ENCODE measurements around the gene TAF1C.
A peak's percentile ranks its signal among the peaks of the same experiment; 100 is the strongest.

TAF1C gene

GRCh38 chr16:84155771-84156170, 31.1 kb downstream of the TAF1C start:
- no peak for DNase-seq

DNA sequence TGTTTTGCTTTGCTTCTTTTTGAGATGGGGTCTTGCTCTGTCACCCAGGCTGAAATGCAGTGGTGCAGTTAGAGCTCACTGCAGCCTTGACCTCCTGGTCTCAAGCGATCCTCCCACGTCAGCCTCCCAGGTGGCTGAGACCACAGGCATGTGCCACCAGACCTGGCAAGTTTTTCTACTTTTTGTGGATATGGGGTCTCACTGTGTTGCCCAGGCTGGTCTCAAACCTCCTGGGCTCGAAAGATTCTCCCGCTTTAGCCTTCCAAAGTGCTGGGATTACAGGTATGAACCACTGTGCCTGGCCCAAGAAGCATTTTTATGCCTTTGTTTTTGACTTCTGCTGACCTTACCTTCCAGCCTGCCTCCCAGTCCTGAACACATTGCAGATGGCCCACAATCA, 31.6 kb downstream of the TAF1C start:
- no peak for DNase-seq

GRCh38 chr16:84153660-84154214, 33.1 kb downstream of the TAF1C start:
- DNase-seq, result no peak

DNA sequence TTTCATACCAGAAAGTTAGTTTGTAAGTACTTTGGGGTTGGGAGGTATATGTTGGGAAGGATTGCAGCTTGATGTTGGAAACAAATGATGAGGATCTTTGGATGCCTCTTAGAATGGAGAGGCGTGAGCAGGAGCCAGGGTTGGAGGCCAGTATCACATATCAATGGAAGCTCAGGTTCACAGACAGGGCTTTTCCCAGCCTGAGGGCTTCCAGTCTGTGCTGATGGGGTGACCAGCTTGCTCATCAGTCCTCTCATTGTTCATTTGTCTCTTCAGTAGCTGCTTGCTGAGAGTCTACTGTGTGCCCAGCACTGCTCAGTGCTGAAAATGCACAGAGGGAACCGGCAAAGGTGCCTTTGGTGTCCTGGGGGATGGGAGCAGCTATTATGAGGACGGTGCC, 35.9 kb downstream of the TAF1C start:
- no peak for DNase-seq

GRCh38 chr16:84144859-84145639, 41.8 kb downstream of the TAF1C start, which contains the start of the genes DNAAF1 and HSDL1:
Gene DNAAF1, plus strand, starts transcription at chr16:84145308. Its CDS starts 133 bp downstream, at chr16:84145441.
Gene HSDL1, minus strand, starts transcription at chr16:84145177. Its CDS starts 13,856 bp downstream, at chr16:84131321.
- peak; percentile 85 for DNase-seq

- no peak for DNase-seq
Measured at GRCh38 chr16:84144209-84144858, 42.5 kb downstream of the TAF1C start.

DNA sequence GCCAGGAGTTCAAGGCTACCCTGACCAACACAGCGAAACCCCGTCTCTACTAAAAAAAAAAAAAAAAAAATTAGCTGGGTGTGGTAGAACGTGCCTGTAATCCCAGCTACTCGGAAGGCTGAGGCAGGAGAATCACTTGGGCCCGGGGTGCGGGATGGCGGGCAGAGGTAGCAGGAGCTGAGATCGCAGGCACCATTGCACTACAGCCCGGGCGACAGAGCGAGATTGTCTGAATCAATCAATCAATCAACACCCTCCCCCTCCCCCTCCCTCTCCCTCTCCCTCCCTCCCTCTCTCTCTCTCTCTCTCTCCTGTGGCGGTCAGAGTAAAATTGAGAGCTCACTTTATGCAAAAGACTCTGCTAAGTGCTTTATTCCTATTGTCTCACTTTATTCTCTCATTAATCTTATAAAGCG, 43.1 kb downstream of the TAF1C start:
- no peak for DNase-seq

DNA sequence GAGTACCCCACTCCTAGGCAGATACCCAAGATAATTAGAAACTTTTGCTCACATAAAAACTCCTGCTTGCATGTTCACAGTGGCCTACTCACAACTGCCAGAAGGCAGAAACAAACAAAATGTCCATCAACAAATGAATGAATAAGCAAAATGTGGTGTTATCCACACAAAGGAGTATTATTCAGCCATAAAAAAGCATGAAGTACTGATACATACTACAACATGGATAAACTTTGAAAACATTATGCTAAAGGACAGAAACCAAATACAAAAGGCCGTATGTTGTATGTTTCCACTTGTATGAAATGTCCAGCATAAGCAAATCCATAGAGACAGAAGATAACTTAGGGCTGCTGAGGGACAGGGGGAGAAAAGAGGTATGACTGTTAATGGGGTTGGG, 43.8 kb downstream of the TAF1C start:
- no peak for DNase-seq

GRCh38 chr16:84141143-84141670, 45.6 kb downstream of the TAF1C start:
- no peak for DNase-seq

- no peak for DNase-seq
Measured at GRCh38 chr16:84139628-84140258, 47.1 kb downstream of the TAF1C start.

- no peak for DNase-seq
Measured at GRCh38 chr16:84138824-84139627, 47.8 kb downstream of the TAF1C start.

DNA sequence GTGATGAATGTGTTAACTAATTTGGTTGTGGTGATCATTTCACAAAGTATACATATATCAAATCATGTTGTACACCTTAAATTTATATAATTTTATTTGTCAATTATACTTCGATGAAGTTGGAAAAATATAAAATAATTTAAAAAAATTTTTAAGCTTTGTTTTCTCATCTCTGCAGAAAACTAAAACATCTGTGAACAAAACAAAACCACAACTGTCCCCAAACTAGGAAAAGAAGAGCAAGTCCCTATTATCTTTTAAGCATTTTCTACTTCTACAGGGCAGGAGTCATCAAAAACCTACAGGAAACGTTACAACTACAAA, 48.4 kb downstream of the TAF1C start:
- DNase-seq, result no peak

DNA sequence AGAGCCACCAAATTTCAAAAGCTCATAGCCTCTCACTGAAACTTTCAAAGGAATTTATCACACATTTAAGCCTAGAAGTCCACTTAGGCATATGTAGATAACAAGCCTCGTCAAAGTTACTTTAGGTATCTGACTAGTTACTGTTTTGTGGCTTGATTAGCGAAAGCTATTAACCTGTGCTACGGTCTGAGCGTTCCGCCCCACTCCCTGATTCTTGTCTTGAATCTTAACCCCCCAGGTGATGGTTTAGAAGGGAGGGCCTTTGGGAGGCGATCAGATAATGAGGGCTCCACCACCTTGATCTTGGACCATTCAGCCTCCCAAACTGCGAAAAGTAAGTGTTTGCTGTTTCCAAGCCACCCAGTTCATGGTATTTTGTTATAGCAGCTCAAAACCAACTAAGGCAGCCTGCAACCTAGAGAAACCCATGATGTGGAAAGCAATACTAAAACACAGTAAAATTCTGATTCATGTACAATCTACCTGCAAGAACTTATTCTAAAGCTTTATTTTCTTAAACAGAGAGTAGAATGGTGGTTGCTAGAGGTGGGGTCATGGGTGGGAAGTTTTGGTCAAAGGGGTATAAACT, 49.0 kb downstream of the TAF1C start:
- DNase-seq, result no peak

GRCh38 chr16:84137287-84137686, 49.6 kb downstream of the TAF1C start:
- DNase-seq, result no peak

- peak; percentile 26 for DNase-seq
Measured at GRCh38 chr16:84136331-84137125, 50.3 kb downstream of the TAF1C start.

- no peak for DNase-seq
Measured at GRCh38 chr16:84132527-84133285, 54.2 kb downstream of the TAF1C start.

DNA sequence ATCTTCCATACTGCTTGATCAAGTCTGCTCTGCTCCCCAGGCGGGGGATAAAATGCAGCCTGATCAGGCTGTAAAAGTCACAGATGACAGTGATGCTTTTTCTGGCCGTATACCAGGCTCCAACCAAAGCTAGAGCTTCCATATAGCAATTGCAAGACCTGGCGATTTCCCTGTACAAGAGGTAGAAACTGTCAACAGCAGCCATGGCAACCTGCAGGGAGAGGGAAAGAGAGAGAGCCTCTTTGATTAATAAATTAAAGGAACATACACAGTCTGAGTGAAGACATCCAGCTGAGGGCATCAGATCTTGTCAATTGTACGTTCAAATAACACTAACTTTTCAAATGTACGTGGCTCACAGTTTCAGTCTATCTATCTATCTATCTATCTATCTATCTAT, 55.7 kb downstream of the TAF1C start:
- DNase-seq, result no peak

All from fibroblast of skin of scalp (primary cell).